ENCODE results near the gene RSU1.

The RSU1 gene

GRCh38 chr10:16777473-16778370, 39.5 kb downstream of the RSU1 start:
- peak; percentile 70 for DNase-seq (ENCODE audit: low read depth)
- TF ChIP-seq CTCF (IDR thresholded peaks at IDR 0.05; ENCODE audit: insufficient read depth, low read depth, low read length, missing control alignments), result peak; percentile 49
- no peak overlapping the region for H3K4me3 ChIP-seq (ENCODE audit: low read depth, low read length)

GRCh38 chr10:16776896-16777295, 40.3 kb downstream of the RSU1 start:
- DNase-seq (ENCODE audit: low read depth), result no peak
- TF ChIP-seq CTCF (IDR thresholded peaks at IDR 0.05; ENCODE audit: insufficient read depth, low read depth, low read length, missing control alignments), result no peak
- H3K4me3 ChIP-seq (ENCODE audit: low read depth, low read length), result no peak overlapping the region

GRCh38 chr10:16773334-16773733, 43.9 kb downstream of the RSU1 start:
- DNase-seq (ENCODE audit: low read depth), result no peak
- TF ChIP-seq CTCF (IDR thresholded peaks at IDR 0.05; ENCODE audit: insufficient read depth, low read depth, low read length, missing control alignments), result no peak
- H3K4me3 ChIP-seq (ENCODE audit: low read depth, low read length), result no peak overlapping the region

GRCh38 chr10:16770670-16771069, 46.6 kb downstream of the RSU1 start:
- no peak for TF ChIP-seq CTCF (IDR thresholded peaks at IDR 0.05; ENCODE audit: insufficient read depth, low read depth, low read length, missing control alignments)

GRCh38 chr10:16770141-16770540, 47.1 kb downstream of the RSU1 start:
- DNase-seq (ENCODE audit: low read depth), result no peak
- no peak for TF ChIP-seq CTCF (IDR thresholded peaks at IDR 0.05; ENCODE audit: insufficient read depth, low read depth, low read length, missing control alignments)
- no peak overlapping the region for H3K4me3 ChIP-seq (ENCODE audit: low read depth, low read length)

More at GRCh38 chr10:16770670-16771069, 46.6 kb downstream of the RSU1 start:
- DNase-seq (ENCODE audit: low read depth), result peak; percentile 37
- no peak overlapping the region for H3K4me3 ChIP-seq (ENCODE audit: low read depth, low read length)

- no peak overlapping the region for H3K4me3 ChIP-seq (ENCODE audit: low read depth, low read length)
- no peak for TF ChIP-seq CTCF (IDR thresholded peaks at IDR 0.05; ENCODE audit: insufficient read depth, low read depth, low read length, missing control alignments)
- DNase-seq (ENCODE audit: low read depth), result no peak
Measured at GRCh38 chr10:16769331-16769730, 47.9 kb downstream of the RSU1 start.
